Measurements from ENCODE around the gene PGBD2. TPM values are rescaled to one million over a fixed set of nuclear protein-coding genes. Genes with fewer than 3 reads are reported as not detected.
A peak's percentile ranks its signal among the peaks of the same experiment; 100 is the strongest.

The PGBD2 gene
- total and polyA plus RNA-seq, 10 of the 15 experiments (the other 5 are each of a cell fraction or from before 2014, with no cell fraction given) = 4.0 to 10.3 (median 4.5) TPM

- peak; percentile 93 for TF ChIP-seq RUNX3 (IDR thresholded peaks at IDR 0.05; ENCODE audit: low read length)
- TF ChIP-seq SUPT20H (IDR thresholded peaks at IDR 0.05; ENCODE audit: borderline replicate concordance, control insufficient read depth, low read depth, low read length) = no peak
- 0 out of 4 replicates have a peak, but pooled peaks of 1 of the 2 experiments have one; percentile 3 for TF ChIP-seq SRF (IDR thresholded peaks at IDR 0.05; ENCODE audit: low read depth in 2 of 2, low read length in 2 of 2)
- TF ChIP-seq IKZF1 (conservative IDR thresholded peaks at IDR 0.05) = peak; percentile 88
- TF ChIP-seq ZBTB40 (IDR thresholded peaks at IDR 0.05; ENCODE audit: borderline replicate concordance) = no peak
- no peak for TF ChIP-seq ZNF384 (IDR thresholded peaks at IDR 0.05; ENCODE audit: borderline replicate concordance, low read depth, low read length)
- no peak for TF ChIP-seq PAX8 (IDR thresholded peaks at IDR 0.05)
- peak; percentile 11; the same call in 1 of the 2 replicates for TF ChIP-seq NBN (IDR thresholded peaks at IDR 0.05)
- TF ChIP-seq JUND (IDR thresholded peaks at IDR 0.05; ENCODE audit: low read depth, low read length) = 0 out of 2 replicates have a peak, but pooled peaks have one; percentile 20
- no peak for TF ChIP-seq PRDM15 (CRISPR knock-in tag; IDR thresholded peaks at IDR 0.05)
- peak in 1 of 2 experiments; percentile 35; a peak in 2 of 4 replicates for TF ChIP-seq IKZF2 (IDR thresholded peaks at IDR 0.05)
- peak; percentile 39; the same call in 1 of the 2 replicates for TF ChIP-seq MXI1 (IDR thresholded peaks at IDR 0.05; ENCODE audit: low read depth, low read length)
- no peak for TF ChIP-seq ETV6 (conservative IDR thresholded peaks at IDR 0.05 in 1 of 2, IDR thresholded peaks at IDR 0.05 in 1 of 2; ENCODE audit: borderline replicate concordance in 1 of 2, low read depth in 1 of 2)
- TF ChIP-seq TCF3 (IDR thresholded peaks at IDR 0.05; ENCODE audit: borderline replicate concordance, insufficient read depth, low read depth, low read length) = no peak
- no peak for TF ChIP-seq CBX5 (IDR thresholded peaks at IDR 0.05; ENCODE audit: low read depth)
- peak; percentile 94 for TF ChIP-seq ZBED1 (IDR thresholded peaks at IDR 0.05; ENCODE audit: borderline replicate concordance)
- peak; percentile 57; the same call in 1 of the 2 replicates for TF ChIP-seq MTA3 (IDR thresholded peaks at IDR 0.05; ENCODE audit: borderline replicate concordance, low read length)
- peak; percentile 68; the same call in 1 of the 3 replicates for TF ChIP-seq POU2F2 (IDR thresholded peaks at IDR 0.05; ENCODE audit: borderline replicate concordance, low read depth, low read length)
- TF ChIP-seq SMC3 (IDR thresholded peaks at IDR 0.05; ENCODE audit: borderline replicate concordance, low read length) = no peak
- TF ChIP-seq SMAD1 (IDR thresholded peaks at IDR 0.05; ENCODE audit: low read depth, partially characterized antibody) = no peak
- no peak for TF ChIP-seq FOXK2 (IDR thresholded peaks at IDR 0.05)
- peak; percentile 85 for TF ChIP-seq POLR2AphosphoS5 (IDR thresholded peaks at IDR 0.05; ENCODE audit: low read length)
Measured at GRCh38 chr1:248858891-248859889, 46.8 kb upstream of the PGBD2 start, which contains the start of gene ZNF692 (continued).
